HG03460 (cell line): ENCODE results near the gene C8G.

ENCODE experiments used
- ATAC-seq: cut with Tn5 transposase; IDR thresholded peaks from one replicate; pipeline ENCODE4 v1.9.1; 2021; ENCODE audit not compliant: unreplicated experiment

C8G gene

DNA sequence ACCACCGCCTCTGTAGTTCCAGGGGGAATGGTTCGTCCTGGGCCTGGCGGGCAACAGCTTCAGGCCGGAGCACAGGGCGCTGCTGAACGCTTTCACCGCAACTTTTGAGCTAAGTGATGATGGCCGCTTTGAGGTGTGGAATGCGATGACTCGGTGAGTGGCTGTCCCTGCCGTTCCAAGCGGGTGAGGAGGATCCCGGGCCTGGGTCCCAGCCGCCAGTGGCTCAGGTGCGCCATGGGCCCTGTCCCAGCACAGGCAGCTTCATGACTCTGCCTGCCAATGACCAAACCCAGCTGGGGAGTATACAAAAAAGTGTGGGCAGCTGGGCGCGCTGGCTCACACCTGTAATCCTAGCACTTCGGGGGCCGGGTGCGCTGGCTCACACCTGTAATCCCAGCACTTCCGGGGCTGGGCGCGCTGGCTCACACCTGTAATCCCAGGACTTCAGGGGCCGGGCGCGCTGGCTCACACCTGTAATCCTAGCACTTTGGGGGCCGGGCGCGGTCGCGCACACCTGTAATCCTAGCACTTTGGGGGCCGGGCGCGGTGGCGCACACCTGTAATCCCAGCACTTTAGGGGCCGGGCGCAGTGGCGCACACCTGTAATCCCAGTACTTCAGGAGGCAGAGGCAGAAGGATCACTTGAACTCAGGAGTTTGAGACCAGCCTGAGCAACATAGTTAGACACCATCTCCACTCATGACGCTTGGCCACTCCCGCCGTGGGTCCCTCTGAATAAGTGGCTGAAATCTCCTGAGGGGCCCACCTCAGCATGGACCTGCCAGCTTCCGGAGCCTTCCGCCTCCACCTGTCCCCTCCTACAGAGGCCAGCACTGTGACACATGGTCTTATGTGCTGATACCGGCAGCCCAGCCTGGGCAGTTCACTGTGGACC is 8.1 kb downstream of the C8G start:
- ATAC-seq: no peak

DNA sequence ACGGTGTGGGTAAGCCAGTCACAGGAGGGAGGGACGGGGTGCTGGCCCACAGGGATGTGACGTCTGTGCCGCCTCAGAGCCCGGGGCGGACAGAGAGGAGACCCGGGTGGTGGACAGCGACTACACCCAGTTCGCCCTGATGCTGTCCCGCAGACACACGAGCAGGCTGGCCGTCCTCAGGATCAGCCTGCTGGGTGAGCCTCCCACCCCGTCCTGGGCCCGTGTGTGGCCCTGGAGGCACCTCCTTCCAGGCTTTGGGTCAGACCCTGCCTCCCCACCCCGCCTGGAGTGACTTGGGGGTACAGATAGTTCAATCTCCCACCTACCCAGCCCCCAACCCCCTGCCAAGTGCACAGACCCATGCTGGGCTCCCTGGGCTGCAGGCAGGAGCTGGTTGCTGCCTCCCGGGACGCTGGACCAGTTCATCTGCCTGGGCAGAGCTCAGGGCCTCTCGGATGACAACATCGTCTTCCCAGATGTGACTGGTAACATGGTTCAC is 8.8 kb downstream of the C8G start:
- no peak for ATAC-seq

DNA sequence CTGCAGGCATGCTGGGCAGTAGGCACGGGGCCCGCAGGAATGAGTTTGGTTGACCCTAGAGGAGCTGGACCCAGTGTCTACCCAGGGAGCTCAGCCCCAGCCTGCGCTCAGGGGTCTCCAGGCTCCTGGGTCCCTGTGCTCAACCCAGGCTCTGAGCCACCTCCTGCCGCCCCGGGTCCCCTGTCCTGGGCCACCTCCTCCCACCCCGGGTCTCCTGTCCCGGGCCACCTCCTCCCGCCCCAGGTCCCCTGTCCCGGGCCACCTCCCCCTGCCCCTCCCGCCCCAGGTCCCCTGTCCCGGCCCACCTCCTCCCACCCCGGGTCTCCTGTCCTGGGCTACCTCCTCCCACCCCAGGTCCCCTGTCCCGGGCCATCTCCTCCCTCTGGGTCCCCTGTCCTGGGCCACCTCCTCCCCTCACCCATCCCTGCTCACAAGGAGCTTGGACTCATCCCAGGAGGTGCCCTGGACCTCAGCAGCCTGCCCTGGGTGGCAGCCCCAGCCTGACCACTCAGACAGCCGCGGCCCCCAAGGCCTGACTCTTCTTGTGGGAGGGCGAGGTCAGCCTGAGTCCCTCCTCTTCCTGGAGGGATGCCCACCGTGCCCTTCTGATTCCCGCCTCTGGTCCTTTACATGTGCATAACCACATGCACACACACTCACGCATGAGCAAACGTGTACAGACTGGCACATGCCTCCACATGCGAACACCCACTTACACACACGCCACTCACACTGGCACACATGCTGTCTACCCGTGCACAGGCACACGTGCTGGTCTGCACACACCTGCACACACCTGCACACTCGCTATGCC is 9.4 kb downstream of the C8G start:
- no peak for ATAC-seq

DNA sequence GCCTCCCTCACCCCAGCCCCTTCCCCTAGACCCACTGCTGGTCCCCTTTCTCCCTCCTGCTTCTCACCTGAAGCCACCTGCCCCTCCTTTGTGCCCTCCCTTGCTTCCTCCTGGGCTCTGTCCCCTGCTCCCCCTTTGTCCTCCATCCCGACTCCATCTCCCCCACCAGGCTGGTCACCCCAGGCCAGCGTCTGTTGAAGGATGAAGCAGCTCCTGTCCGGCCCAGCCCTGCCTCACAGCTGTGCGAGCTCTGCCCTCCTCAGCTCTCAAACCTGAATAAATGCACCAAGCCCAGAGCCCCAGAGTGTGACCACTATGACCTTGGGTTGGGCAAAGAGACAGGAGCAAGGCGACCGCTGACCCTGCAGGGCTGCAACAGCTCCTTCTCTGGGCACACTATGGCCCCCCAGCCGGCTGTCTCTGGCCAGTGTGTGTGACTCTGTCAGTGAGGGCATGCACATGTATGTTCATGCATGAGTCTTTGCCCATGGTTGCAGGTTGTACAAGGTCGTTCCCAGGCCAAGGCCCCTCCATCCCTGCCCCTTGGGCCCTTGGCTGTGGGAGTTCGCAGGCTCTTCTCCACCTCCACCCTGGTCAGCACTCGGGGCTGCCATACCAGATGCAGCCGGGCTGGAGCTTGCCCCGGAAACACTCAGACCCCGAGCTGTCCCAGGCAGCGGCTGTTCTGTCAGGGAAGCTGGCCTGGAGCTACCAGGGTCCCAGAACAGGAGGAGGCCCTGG is 10.3 kb downstream of the C8G start:
- no peak for ATAC-seq

DNA sequence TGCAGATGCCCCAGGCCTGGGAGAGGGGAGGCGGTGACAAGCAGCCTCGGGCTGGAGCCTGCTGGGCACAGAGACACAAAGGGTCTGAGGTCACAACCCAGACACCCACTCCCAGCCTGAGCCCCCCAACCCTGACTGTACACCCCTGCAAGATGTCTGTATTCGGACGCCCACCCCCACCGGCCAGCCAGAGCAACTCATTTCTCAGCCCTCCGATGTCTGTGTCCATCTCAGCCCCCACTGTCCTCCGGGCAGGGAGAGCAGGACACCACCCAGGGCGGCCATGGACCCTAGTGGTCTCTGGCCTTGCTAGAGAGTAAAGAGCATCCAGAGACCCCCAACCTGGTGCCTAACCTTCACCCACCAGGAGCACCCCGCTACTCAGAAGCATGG is 10.9 kb downstream of the C8G start:
- ATAC-seq: no peak

DNA sequence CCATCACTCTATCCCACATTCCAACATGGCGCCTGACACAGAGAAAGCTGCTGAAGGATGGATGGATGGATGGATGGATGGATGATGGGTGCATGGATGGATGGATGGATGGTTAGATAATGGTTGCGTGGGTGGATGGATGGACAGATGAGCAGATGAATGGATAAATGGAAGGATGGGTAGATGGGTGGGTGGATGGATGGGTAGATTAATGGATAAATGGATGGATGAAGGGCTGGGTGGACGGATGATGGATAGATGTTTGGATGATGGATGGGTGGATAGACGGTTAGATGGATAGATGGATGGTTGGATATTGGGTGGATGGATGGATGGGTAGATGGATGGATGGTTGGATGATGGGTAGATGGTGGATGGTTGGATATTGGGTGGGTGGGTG is 11.6 kb downstream of the C8G start:
- no peak for ATAC-seq

DNA sequence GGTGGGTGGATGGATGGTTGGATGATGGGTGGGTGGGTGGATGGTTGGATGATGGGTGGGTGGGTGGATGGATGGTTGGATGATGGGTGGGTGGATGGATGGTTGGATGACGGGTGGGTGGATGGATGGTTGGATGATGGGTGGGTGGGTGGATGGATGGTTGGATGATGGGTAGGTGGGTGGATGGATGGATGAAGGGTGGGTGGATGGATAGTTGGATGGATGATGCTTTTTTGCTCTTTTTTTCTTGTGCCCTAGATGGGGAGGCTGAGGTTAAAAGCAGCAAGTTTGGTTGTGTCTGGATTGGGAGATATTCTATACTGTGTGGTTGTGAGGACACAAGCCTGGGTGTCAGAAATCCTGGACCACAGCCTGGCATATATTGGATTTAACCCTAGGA is 12.4 kb downstream of the C8G start:
- ATAC-seq: no peak

DNA sequence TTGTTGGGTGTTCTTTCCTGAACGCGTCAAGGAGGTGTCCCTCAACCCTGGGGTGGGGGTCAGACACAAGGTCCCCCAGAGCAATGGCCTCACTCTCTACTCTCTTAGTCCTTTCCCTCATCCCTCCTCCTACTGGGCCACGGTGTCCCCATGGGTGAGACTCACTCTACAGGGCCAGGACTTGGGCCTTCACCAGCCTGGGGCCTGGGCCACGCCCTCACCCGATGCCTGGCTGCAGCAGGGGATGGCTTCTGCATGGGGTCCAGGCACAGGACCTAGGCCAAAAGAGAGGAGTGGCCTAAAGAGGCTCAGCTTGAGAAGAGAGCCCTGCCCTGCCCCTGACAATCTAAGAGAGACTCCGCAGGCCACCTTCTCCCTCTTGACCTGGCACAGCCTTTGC is 12.9 kb downstream of the C8G start:
- ATAC-seq: no peak

DNA sequence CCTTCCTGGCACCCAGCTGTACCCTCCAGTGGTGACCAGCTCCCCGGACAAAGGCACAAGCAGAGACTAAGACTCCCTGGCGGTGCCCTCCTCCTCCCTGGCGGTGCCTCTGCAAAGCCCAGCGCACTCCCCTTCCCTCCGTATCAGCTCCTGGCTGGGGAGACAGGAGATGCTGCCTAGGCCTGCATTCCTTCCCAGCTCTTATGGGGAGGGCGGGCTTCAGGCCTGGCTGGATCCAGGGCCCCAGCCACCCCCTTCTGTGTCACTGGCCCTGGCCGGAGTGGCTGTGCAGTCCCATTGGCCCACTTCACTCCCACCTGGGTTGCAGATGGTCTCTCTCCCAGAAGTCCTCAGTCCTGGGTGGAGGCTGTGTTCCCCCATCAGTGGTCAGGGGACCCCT is 13.4 kb downstream of the C8G start:
- ATAC-seq: no peak

DNA sequence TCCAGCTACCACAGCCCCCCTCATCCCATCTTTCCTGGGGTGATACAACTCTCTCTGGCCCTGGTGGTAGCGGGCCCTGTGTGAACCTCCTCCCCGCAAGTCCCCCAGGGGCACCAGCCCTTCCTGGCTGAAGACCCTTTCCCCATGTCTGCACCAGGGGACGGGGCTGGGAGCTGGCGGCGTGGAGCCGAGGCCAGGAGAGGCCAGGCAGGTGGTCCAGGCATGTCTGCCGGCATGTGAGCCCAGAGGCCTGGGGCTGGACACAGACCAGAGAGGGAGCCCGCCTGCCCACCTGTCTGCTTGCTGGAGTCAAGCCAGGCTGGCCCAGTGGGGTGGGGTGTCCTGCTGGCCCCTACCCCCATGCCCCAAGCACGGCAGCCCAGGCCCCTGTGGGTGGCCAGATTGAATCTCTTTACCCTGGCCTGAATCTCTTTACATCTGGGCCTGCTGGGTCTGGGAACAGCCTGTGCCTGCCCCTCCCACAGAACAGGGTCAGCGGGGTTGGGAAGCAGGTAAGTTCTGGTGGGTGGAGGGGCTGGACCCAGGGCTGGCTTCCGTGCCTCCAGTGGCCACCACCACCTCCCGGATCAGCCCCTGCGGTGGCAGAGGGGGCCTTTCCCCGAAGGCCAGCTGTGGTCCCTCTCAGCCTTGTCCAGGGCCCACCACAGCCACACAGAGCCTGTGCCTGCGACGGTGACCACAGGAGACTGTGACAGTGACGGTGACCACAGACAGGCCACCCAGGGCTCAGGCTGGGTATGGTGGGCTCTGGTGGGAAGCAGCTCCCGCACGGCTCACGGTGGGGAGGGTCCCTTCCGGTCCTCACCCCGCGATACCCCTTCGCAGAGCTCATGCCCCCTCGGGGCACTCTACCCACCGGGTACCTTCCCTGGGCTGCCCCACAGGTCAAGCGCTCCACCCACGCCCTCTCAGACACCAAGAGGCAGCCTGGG is 14.1 kb downstream of the C8G start:
- ATAC-seq: no peak

DNA sequence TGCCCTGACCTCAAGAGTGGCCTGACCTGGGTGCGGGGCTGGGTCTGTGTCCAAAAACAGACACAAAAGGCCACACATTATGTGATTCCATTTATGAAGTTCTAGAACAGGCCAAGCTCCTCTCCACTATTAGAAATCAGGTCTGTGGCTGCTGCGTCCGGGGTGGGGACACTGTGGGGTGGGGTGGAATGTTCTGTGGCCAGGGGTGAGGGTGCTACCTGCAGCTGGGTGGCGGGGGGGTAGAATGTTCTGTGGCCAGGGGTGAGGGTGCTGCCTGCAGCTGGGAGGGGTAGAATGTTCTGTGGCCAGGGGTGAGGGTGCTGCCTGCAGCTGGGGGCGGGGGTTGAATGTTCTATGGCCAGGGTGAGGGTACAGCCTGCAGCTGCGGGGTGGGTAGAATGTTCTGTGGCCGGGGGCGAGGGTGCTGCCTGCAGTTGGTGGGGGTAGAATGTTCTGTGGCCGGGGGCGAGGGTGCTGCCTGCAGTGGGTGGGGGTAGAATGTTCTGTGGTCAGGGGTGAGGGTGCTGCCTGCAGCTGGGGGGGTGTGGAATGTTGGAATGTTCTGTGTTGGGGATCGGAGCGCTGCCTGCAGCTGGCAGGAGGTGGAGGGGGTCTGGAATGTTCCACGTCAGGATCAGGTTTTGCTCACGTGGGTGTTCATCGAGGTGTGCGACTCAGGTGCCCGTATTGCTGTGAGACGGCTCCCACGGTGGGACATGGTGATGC is 15.3 kb downstream of the C8G start:
- ATAC-seq: no peak

DNA sequence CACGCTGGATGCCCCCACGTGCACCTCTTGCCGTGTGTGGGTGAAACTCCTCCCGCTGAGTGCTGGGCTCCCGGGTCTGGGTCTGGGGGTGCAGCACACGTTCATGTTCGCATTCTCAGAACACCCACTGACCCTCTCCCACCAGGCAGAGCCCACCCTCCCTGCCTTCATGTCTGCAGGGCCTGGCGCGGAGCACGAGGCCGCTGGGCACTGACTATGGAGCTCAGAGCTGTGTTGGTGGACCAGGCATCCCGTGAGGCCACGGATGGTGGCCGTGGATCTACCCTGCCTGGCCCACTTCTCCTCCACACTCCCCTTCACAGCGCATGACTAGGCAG is 15.9 kb downstream of the C8G start:
- no peak for ATAC-seq

DNA sequence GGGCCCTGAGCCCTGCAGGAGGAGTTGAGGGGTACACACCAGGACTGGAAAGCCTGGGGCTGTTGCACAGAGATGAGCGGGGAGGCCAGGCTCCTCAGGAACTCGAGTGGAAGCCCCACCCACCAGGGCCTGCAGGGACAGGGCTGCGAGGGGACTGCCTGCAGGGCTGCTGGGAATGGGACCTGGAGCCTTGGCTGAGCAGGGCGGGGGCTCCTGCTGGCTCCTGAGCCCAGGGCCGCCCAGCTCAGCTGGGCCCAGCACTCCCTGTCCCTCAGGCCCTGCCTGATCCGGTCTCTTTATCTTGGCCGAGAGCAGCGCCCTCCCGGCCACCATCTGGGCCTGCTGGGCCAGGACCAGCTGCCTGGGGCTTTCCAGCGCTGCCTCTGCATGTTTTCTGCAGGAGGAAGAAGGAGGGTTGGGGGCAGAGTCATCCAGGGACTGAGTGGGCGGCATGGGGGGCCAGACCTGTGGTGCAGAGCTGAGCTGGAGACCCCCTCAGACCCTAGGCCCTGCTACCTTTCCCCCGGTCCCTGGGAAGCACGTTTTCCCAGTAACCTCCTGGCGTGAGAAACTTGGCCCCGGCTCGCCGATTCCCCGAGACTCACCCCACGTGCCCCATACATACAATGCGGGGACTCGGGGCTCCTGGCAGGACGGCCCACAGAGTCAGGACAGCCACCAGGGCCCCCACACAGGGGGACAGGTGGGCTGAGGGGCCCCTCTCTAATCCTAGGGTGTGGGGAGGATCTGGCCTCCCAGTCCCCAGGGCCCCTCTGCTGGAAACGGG is 16.4 kb downstream of the C8G start:
- ATAC-seq: no peak

DNA sequence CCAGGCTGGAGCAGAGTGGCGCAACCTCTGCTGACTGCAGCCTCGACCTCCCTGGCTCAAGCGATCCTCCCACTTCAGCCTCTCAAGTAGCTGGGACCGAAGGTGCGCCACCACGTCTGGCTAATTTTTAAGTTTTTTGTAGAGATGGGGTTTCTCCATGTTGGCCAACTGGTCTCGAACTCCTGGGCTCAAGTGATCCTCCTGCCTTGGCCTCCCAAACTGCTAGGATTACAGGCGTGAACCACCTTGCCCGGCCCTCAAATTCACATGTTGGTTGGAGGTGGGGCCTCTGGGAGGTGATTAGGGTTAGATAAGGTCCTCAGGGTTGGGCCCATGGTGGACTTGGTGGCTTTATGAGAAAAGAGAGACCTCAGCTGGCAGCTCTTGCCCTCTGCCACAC is 17.1 kb downstream of the C8G start:
- no peak for ATAC-seq

DNA sequence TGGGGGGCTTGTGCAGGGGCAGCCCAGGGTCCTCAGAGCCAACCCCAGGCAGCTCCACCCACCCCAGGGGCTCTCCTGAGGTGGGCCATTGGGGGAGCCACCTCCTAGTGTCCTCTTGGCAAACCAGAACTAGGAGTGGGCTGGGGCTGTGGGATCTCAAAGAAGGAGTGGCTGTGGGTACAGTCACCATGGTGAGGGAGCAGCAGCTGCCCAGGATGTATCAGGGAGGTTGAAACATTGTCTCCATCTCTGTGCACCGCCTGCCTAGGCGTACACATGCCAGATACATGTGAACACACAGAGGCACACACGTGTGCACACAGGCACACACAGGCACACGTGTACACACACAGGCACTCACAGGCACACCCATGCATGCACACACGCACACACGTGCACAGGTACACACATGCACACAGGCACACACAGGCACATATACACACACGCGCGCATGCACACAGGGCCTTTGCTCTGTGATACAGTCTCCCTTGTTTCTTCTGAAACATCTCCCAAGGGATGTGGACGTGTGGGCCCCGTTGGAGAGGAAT is 17.7 kb downstream of the C8G start:
- no peak for ATAC-seq

DNA sequence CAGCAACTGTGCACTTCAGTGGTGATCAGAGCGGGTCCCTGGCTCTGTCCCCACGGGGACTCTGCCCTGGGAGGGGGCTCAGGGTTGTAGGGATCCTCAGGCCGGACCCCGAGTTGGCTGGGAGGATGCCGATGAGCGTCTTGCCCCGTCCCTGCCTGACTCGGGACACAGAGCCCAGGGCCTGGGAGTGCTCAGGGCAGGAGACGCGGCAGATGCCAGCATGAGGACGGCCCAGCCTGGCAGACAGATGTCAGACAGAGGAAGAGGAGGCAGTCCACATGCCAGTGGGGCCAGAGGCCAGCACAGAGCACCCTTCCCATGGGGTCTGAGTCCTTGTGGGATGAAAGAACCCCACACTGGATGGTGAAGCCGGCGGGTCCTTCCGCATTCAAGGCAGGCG is 18.3 kb downstream of the C8G start:
- ATAC-seq: no peak

DNA sequence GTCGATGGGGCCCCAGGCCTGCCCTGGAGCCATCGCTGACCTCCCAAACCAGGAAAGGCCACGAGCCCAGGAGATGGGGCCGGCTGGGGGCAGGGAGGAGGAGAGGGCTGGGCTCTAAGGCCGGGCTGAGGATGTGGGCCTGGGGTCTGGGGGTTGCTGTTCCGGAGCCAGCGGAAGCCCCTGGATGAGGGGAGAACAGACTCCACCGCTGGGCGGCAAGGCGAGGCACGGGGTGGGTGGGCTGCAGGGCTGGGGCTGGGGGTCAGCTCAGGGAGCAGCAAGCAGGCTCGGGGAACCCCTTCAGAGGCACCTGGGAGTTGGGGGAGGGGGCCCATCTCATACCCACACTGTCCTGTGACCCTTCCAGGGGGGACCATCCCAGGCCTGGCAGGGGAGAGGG is 18.7 kb downstream of the C8G start:
- ATAC-seq: no peak

DNA sequence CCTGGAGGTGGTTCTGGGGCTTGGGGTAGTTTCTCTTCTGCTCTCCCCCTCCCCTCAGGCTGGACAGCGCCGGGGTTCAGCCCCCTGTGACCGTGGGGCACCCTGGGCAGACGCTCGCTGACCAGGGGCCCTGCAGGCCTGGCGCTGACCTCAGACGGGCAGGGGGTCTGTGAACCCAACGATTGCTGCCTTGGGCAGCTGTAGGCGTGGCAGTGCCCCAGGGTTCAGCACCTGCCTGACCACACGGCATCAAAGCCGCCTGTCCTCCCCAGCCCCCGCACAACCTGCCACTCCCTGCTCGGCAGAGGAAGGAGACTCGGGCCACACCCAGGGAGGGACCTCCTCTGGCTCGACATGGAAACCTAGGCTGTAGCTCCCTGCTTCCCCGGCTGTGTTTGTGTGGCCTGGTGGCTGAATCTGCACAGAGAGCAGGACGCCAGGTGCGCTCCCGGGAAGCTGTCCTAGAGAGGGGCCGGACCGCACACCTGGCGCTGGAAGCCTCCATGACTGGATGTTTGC is 19.2 kb downstream of the C8G start:
- no peak for ATAC-seq
